ENCODE results near the gene MRPL23. TPM values are rescaled to one million over a fixed set of nuclear protein-coding genes. Genes with fewer than 3 reads are reported as not detected.

Gene MRPL23
- total and polyA plus RNA-seq, 2 of the 8 experiments (the other 6 are each of a cell fraction or from before 2014, with no cell fraction given) = 86.4 to 244 TPM

DNA sequence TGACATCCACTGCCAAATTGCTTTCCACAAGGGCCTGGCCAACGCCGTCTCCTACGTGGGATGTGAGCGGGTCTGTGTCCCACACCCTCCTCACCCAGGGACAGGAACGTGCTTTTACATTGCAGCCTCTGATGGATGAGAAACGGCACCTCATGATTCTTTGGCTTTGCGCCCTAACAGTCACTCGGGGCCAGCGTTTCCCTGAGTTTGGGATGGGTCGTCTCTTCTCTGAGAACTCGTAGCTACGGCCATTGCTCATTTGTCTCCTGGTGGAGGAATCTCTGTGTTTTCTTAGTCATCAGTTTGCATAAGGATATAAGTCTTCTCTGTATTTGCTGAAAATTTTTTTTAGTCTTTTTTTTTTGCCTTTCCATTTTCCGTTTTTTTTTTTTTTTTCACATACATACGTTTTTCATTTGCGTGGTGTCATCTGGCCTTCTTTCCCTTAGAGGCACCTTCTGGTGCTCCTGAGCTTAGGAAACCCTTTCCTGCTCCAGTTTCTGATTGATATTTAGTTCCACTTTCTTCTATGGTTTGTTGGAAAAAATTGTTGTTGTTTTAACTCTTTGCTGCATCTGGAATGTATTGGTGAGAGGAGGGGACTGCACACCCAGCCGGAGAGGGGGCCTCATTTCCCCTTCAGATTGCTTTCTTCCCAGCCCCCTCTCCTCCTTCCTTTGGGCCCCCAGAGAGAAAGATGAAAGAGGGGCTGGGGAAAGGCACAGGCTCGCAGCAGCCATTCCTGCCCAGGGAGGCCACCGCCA, 15.6 kb upstream of the MRPL23 start (continued):
- no peak for TF ChIP-seq JUND (IDR thresholded peaks at IDR 0.05; ENCODE audit: low read length)
- no peak for TF ChIP-seq CTBP2 (IDR thresholded peaks at IDR 0.05; ENCODE audit: borderline replicate concordance, insufficient read depth, insufficient read length, low read length)
- no peak for TF ChIP-seq CHD1 (IDR thresholded peaks at IDR 0.05; ENCODE audit: low read depth, low read length)
- no peak for TF ChIP-seq NANOG (IDR thresholded peaks at IDR 0.05; ENCODE audit: insufficient read depth, low read depth, low read length, poor library complexity, severe bottlenecking)
- TF ChIP-seq POLR2A (IDR thresholded peaks at IDR 0.05; ENCODE audit: control extremely low read depth in 1 of 2, low read depth in 2 of 2, low read length in 2 of 2) = no peak
- no peak for TF ChIP-seq SP4 (IDR thresholded peaks at IDR 0.05; ENCODE audit: low read length)
- TF ChIP-seq JUN (IDR thresholded peaks at IDR 0.05; ENCODE audit: low read depth, low read length) = no peak
- TF ChIP-seq CBX8 (IDR thresholded peaks at IDR 0.05; ENCODE audit: borderline replicate concordance, low read depth, low read length) = no peak

Data from H1 (cell line).